CD4-positive, alpha-beta T cell treated with Interleukin-4 for 4 hours (primary cell): Measurements from ENCODE around the gene CPNE5.
"Not testable (repeated sequence)": the region's sequence is repeated elsewhere in the genome, so short reads cannot be mapped to it uniquely, and the experiment has no call there.

Experiments
- DNase-seq: peaks from one replicate; pipeline ENCODE4 v3.0.0-alpha.2; 2020

CPNE5 gene

DNA sequence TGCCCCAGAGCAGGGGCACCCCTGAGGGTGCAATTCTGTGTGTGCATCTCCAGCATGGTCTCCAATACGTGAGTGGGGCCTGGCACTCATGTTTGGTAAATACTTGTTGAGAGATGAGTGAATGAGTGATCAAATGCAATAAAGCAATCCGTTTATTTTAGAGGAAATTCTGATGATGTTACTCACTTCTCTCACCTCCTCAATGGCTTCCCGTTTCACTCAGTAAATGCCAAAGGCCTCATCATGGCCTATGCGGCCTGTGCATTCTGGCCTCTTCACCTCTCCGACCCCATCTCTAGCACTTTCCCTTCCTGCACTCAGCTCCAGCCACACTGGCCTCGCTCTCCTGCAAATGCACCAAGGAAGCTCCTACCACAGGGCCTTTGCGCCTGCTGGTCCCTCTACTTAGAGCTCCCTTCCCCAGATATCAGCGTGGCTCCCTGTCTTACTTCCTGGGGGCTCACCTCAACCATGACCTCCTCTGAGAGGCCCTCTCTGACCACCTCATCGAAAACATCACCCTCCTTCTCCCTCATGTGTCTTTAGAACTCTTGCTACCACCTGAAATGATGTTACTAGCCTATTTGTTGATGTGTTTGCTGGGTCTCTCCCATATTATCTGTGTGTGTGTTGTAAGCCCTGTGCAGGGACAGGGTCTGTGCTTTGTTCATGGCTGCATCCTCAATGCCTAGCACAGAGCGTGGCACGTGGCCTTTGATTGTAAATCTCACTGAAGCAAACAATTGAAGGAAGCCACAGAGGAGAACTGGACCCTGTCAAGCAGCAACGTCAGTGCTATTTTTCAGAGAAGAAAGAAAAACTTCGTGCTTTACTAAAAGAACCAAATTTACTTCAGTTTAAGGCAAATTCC is 99.1 kb downstream of the CPNE5 start:
- DNase-seq = no peak

DNA sequence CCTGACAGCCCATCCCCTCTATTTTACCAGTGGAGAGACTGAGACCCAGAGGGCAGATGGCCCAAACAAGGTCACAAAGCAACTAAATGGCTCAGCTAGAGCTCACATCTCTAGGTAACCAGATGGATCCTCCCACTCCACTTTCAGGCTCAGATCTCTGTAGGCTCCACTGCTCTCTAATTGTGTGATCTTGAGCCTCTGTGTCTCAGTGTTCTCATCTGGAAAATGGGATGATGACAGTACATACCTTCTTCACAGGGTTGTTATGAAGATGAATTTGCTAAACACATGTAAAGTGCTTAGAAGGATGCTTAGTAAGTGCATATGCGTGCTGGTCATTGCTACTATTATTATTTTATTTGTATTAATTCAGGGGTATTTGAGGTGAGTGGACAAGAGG is 101.1 kb downstream of the CPNE5 start:
- DNase-seq = no peak

DNA sequence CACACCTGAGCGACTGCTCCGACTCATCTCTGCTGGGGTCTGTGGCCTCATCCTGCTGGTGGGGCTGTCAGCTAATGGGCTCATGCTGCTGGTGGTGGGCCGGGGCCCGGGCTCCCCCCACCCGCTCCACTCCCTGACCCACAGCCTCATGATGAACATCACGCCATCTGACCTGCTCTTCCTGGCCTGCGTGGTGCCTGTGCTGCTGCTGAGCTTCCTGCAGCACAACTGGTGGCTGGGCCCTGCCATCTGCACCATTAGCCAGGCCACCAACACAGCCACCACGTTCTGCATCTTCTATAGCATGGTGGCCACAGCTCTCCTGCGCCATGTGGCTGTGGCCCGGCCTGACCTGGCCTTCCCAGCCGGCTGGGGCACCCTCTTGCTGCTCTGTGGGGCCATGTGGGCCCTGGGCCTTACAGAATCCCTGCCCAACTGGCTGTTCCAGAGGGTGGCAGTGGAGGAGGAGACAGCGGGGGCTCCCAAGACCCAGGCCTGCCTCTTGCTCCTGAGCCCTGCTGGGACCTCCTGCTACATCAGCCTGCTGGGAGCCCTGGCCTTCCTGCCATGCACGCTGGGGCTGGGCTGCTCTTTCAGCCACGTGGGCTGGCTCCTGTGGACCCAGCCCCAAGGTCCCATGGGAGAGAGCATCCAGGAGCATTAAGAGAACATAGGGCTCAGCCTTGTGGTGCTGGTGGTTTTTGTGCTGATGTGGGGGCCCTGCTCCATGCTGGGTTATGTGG is 102.0 kb downstream of the CPNE5 start:
- DNase-seq = no peak

DNA sequence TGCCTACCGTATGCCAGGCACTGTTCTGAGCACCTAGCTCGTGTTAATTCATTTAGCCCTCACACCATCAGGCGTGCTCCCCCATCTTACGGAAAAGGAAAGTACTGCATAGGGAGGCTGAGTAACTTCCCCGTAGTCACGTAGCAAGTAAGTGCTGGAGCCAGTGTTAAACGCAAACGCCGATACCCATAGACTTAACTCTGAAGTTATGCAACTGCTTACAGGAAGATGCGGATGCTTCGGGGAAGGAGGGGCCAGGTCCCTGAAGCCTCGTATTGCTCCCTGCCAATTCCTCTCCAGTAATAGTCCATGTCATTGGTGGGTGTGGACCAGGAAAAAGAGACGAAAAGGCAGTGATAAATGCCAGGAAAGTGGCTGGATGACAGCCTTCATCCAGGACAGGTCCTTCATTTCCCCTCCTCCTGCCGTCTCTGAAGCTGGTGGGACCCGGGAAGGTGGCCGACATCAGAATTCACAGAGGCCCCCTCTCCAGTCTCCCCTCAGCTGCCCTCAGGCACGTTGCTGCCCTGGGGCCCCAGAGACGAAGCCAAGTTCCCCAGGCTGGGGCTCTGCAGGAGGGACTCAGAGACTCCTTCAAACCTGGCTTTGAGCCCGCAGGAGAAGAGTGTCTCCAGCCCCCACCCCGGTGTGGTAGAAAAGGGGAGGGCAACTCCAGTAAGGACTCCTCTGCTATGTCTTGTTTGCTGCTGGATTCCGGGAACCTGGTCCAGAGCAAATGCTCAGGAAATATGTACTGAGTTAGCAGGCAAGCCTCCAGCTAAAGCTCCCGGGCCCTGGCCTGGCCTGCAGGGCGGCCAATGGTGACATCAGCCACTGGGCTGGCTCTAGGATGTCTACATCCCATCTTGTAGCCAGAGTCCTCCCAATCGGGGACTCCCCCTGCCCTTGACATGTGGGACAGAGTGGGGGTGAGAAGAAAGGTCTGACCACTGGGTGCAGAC is 103.9 kb downstream of the CPNE5 start:
- peak; percentile 44 for DNase-seq

DNA sequence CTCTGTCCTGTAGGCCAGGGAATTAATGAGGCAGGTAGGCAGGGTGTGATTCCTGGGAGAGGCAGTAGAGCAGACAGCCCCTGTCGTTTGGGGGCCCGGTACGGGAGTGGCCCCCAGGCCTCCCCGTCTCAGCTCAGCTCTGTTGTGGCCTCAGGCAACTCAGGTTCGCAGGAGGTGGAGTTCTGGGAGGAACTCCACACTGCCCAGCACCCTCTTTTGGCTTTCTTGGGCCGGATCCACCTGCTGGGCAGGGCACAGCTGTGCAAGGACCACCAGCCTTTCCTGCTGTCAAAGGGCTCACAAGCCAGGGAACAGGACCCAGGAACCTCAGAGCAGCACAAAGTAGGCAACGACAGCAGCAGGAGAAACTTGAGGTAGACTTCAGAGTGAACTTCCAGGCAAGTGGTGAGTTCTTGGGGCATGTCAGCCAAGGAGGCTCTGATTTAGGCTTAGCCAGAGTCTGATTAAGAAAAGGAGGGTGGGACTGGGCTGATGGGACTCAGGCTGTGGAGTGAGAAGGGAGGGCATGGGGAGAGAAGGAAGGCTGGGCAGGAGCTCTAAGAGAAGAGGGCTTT is 104.7 kb downstream of the CPNE5 start:
- DNase-seq = no peak

DNA sequence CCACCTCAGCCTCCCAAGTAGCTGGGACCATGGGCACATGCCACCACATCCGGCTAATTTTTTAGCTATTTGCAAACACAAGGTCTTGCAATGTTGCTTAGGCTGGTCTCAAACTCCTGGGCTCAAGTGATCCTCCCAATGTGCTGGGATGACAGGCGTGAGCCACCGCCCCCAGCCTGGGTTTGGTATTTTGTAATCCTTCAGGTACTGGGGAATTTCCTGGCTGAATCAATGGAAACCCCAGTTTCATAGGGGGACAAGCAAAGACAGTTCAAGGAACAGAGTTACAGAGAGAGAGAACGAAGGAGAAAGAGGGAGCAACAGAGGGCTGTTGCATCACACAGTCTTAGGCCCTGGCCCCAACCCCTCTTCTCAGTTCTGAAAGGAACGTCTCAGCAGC is 105.9 kb downstream of the CPNE5 start:
- no peak for DNase-seq

DNA sequence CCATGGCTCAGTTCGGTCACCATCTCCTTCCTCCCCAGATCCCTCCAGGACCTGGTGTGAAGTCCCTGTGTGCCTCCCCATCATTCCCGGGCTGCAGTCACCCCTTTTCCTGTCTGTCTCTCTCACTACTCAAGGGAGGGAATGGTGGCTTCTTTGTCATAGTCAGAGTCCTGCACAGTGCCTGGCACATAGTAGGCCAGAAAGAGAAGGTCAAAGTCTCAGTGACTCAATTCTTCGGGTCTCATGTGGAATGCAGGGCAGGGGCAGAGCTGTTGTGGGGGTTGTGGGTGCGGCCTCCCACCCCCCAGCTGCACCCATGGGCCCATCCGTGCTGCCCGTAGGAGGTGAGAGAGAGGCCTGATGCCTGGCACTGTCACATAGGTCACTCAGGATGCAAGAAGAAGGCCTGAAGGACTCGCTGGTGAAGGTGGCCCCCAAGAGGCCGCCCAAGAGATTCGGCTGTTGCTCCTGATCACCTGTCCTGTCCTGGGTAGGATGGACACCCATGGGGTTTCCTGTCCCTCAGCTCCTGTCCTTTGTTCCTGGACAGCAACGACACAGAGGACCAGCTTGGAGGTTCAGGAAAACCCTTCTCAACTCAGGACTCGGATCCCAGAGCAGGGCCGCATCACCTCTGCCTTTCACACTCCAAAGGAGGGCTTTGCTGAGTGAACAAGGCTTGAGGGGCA is 107.5 kb downstream of the CPNE5 start:
- DNase-seq = no peak

DNA sequence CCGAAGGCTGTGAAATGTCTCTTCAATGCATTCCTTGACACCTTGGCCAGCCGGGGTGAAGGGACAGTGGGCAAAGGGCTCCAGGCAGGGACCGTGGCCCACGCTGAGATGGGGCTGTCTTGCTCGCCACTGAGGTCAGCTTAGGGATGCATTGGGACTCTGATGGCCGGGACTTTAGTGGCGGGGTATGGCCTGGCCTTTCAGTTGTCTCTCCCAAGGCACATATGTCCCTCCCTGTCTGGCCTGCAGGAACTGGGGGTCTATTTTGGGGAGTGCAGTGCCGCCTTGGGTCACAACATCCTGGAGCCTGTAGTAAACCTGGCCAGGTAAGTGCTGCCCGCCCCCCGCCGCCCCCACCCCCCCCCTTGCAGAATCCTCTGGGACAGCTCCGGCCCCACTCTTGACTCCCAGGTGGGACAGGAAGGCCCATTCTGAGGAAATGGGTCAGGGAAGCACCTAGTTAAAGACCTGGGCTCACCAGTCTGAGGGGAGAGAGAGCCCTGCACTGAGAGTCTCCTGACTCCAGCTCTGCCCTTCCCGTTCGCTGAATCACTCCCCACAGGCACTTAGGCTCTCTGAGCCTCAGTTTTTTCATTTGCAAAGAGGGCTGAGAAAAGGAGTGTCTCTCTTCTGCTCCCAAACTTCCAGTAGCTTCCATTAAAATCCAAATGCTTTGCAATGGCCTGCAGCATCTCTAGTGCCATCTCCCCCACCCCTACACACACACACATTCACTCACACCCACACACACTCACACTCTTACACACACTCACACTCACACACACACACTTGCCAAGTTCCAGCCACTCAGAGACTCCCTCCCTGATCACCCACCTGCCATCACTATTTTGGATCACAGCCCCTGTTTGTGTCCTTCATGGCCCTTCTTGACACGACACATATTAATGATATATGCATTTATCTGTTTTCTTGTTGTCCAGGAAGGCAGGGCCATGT is 108.5 kb downstream of the CPNE5 start:
- DNase-seq = no peak

DNA sequence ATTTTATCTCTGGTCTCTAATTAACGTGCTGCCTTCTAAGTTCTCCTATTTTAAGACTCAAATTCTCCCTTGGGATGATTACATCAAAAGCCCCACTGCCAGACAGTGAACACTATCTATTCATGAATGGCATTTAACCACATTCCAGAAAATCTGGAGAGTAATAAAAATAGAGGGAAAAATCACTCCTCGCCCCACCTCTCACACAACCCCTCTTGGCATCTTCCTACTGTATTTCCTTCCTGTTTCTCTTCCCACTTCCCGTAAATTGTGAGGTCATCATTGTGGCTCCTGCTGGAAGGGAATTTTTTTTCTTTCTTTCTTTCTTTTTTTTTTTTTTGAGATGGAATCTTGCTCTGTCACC is 110.1 kb downstream of the CPNE5 start:
- DNase-seq = no peak

DNA sequence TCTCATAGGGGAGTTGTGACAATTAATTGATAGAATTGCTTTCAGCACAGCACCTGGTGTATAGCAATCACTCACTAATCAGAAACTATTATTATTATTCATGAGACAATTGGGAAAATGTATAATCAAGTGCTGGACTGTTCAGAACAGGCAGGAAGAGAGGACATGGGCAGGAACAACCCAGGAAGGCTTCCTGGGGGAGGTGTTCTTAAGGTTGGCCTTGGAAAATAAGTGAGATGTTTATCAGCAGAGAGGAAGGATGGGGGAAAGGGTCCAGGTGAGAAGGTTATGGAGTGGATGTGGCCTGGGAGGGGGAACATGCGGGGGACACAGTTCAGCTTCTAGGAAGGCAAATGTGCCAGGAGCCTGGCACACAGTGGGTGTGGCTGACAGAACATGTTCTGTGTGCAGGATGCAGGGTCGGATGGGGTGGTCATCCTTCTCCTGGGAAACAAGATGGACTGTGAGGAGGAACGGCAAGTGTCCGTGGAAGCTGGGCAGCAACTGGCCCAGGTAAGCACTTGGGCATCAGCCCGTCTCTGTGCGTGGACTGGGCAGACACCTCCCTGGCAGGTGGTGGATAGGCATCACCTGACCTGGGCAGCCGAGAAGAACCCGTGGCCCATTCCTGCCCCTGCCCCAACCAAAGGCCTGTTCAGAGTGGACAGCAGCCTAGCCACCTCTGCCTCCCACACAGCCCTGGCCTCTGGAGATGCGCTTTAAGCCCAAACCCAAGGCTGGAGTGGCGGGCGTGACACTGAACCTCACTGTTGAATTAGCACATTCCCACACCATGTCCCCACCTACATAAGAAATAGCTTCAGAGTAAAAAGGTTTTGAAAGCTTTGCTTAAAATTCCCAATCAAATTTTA is 110.7 kb downstream of the CPNE5 start:
- no peak for DNase-seq

DNA sequence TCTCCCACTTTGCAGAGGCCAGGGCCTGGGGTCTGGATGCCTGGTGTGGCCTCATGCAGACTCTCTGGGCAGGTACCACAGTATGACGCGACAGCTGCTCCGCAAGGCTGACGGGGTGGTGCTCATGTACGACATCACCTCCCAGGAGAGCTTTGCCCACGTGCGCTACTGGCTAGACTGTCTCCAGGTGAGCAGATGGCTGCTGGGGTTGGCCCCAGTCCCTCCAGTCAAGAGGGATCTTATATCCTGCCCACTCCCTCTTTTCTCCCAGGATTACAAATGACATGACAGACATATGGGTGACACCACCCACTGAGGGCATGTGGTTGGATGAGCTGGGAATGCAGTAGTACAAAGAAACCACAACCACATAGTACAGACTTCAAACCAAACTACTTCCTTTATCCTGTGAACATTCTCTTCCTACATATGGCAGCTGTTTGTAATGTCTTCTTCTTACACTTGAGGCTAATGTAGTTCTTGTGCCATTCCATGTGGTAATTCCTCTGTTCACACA is 111.7 kb downstream of the CPNE5 start:
- DNase-seq = peak; percentile 2

DNA sequence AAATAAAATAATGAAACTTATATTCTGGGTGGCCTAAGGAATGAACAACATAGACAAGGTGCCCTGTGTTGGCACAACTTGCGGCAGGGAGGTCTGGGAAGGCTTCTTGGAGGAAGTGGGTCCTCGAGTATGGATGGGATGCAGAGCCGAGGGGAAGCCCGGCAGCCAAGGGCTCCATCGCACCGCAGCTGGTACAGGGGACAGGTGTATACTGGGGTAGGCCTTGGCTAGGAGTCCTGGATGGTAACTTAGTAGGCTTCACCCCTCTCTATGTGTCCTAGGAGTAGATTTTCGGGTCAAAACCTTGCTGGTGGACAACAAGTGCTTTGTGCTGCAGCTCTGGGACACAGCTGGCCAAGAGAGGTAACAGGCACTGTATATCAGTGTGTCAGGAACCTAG is 113.7 kb downstream of the CPNE5 start:
- DNase-seq = no peak

DNA sequence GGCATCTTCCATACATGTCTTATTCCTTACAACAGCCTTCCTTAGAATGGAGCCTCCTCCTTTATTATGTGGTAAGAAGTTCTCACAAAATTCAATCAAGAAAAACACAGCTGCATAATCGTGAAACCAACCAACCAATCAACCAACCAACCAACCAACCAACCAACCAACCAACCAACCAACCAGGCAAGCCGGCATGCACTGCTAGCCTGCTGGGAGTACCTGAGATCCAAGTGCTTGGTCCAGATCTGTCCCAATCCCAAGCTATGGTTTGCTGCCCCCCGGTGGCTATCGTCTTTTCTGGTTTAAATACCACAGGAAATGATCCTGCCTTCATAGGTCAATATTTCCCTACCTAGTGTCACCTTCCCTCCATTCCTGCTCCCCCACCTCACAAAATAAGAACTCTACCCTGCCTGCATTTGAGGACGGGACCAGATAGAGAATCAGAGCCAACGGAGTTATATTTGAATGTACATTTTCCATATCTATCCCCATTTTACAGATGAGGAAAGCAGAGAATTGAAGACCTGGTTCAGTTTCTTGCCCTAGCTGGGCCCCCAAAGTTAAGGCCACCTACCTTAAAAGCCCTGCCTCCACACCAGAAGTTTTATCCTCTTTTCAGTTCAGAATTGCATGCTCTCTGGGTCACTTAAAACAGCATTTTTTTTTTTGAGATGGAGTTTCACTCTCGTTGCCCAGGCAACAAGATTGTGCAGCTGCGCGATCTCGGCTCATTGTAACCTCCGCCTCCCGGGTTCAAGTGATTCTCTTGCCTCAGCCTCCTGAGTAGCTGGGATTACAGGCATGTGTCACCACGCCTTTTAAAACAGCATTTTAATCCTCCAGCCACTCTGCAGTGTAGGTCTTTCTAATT is 114.5 kb downstream of the CPNE5 start:
- peak; percentile 29 for DNase-seq

DNA sequence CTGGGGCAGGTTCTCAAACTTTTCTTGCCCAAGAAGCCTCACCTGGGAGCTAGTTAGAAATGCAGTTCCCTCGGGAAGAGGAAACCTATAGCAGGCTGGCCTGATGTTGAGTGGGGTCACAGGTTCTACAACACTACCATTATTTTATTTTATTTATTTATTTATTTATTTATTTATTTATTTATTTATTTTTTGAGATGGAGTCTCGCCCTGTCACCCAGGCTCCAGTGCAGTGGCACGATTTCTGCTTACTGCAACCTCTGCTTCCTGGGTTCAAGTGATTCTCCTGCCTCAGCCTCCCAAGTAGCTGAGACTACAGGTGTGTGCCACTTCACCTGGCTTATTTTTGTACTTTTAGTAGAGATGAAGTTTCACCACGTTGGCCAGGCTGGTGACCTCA is 115.3 kb downstream of the CPNE5 start:
- not testable (repeated sequence) for DNase-seq

DNA sequence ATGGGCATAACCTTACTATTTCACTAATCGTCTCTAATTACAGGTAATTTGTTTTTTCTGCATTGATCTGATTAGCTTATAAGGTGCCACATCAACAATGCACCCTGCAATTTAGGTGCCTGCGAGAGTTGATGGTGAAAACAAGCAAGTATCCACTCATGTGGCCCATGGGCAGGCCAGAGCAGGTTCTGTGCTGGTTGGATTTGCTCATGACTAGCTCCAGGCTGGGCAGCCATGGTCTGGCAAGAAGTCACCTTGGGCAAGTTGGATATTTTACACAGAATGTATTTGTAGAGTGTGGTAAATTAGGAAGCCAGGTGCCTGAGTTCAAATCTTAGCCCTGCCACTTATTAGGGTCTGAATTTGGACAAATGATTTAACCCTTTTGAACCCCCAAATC is 116.4 kb downstream of the CPNE5 start:
- DNase-seq = no peak

DNA sequence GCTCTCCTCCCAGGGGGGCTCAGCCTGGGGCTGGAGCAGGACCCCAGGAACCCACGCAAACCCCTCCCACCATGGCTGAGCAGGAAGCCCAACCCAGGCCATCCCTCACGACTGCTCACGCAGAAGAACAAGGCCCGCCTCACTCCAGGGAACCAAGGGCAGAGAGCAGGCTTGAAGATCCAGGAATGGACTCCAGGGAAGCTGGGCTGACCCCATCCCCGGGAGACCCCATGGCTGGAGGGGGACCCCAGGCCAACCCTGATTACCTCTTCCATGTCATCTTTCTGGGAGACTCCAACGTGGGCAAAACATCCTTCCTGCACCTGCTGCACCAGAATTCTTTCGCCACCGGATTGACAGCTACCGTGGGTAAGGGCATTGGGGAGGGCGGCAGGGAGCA is 116.9 kb downstream of the CPNE5 start:
- no peak for DNase-seq

DNA sequence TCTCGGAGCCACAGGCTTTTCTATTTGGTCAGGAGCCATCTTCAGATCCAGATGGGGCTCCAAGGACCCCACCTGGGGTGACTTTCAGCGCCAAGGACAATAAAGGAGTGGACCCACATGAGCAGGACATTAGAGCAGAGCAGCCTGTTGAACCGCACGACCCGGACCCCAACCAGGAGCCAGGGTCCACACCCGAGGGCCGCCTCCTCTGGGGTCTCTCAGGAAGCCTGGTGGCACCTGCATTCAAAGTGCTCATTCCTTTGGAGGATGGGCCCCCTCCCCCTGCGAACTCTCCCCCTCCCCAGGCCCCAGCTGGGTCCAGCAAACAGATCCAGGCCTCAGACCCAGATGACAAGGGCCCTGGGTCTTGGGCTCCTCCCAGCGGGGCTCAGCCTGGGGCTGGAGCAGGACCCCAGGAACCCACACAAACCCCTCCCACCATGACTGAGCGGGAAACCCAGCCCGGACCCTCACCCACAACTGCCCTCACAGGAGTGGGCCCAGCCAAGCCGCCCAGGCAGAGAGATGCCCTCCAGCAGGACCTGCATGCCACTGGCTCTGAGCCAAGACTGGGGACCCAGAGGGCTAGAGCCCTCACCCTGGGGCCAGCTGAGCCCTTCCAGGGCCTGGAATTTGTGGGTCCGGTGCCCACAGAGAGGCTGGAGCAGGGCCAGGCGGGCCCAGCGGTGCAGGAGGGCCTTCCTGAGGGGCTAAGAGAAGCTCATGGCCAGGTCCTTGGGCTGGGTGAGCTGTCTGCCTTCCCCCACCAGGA is 117.7 kb downstream of the CPNE5 start:
- DNase-seq = no peak
